GM12872 (cell line): Measurements from ENCODE around the gene ARID1B.

Experiments
- CTCF ChIP-seq: IDR thresholded peaks from 3 replicates; pipeline ENCODE4 v1.5.1; 2011; ENCODE audit warnings: low read depth, mild to moderate bottlenecking, low read length, moderate library complexity; ENCODE audit not compliant: insufficient read depth

Gene ARID1B

DNA sequence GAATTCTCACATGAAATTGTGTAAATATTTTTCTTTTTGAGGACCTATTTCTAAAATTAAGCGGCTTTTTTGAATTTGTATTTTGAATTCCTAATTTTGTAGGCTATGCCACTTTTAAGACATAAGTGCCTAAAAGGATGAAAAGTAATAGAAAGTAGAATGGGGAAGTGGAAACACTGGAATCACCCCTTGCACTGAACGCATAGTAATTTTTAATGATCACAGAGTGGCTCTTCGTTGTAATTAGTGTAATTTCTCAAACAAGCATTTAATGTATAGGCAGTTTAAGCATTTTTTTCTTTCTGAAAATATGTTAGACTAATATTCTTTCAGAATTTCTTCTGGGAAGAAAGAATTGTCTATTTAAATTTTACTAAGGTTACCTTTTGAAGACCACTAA lies 73.2 kb downstream of the ARID1B start:
- TF ChIP-seq CTCF = no peak

GRCh38 chr6:156851454-156851921 lies 74.3 kb downstream of the ARID1B start:
- TF ChIP-seq CTCF = no peak

DNA sequence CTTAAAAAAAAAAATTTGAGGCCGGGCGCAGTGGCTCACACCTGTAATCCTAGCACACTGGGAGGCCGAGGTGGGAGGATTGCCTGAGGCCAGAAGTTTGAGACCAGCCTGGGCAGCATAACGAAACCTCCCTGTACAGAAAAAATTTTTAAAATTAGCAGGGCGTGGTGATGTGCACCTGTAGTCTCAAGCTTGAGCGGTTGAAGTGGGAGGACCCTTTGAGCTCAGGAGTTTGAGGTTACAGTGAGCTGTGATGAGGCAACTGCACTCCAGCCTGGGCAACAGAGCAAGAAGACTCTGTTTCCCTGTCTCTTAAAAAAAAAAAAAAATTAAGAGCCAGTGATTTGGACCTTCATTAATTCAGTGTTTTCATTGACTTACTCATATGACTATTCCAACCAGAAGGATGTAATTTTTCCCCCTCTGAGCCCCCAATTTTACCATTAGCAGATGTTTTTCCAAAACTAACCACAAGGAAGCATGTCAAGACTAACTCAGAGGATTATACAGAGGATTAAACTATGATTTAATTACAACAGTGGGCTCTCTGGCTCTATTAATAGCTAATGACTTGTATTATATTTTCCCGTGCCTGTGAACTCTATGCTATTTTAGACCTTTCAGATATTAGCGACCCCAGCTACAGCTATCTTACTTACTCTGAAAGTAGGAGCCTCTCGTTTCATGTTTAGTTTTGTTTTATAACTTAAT lies 75.1 kb downstream of the ARID1B start:
- no peak for TF ChIP-seq CTCF

GRCh38 chr6:156852858-156853216 lies 75.7 kb downstream of the ARID1B start:
- no peak for TF ChIP-seq CTCF

DNA sequence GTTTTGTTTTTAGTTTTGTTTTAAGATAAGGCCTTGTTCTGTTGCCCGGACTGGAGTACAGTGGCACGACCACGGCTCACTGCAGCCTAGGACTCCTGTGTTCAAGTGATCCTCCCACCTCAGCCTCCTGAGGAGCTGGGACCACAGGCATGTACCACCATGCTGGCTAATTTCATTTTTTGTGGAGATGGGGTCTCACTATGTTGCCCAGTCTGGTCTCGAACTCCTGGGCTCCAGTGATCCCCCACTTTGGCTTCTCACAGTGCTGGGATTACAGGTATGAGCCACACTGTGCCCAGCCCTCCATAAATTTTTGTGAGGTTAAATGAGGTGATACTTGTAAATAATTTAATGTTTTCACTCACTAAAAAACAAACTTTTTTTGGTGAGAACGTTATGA lies 76.6 kb downstream of the ARID1B start:
- TF ChIP-seq CTCF = no peak

DNA sequence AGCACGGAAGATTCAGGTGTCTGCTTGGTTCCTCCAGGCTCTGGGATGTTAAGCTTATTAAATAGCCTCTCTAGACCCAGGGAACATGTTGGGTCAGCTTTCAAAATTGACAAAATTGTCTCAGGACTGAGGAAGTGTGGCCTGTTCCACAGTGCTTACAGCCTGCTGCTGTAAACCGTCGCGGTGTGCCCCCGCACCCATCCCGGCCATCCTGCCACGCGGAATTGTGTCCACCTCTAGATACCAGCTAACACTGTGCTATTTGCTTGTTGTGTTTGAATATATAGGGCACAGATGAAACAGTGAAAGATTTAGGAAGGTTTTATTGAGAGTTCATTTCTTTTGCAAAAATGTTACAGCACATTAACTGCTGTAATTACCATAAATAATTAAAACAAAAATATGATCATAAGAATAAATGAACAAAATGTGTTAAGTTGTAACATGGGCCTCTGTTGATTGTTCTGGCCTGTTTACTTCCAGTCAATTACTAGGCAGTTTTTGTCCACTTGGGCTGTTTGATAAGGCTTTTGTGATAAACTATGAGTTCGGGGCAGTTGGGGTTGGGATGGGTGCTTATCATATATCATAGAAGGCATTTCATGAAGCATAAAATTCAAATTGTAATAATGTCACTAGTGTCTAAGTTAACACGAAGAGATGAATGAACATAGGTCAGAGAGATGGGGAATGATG lies 77.4 kb downstream of the ARID1B start:
- no peak for TF ChIP-seq CTCF

GRCh38 chr6:156857573-156857972 lies 80.4 kb downstream of the ARID1B start:
- no peak for TF ChIP-seq CTCF
